H1 (cell line): ENCODE measurements around the gene AGRN. TPM values are rescaled to one million over a fixed set of nuclear protein-coding genes. Genes with fewer than 3 reads are reported as not detected.
"Not testable (repeated sequence)": the region's sequence is repeated elsewhere in the genome, so short reads cannot be mapped to it uniquely, and the experiment has no call there.

Experiments used
- CTCF ChIA-PET: fragments of 300-600 bp; sonication (Branson Sonifier 250); formaldehyde crosslinking; loops from one replicate; lab custom pipeline; 2021; ENCODE audit not compliant: partially characterized antibody; lab: Charles Lee
- POLR2A ChIA-PET: fragments of 300-600 bp; sonication (Branson Sonifier 250); formaldehyde crosslinking; loops from one replicate; lab custom pipeline; 2021; ENCODE audit warnings: inconsistent platforms; ENCODE audit not compliant: partially characterized antibody; lab: Charles Lee
- DNase-seq, 2 experiments: peaks; one replicate each; pipeline versions ENCODE4 v3.0.0 to v3.0.0-alpha.2; 2010 to 2022; ENCODE audit warnings: low spot score in 2 of 2, low read depth in 1 of 2, mixed read lengths in 1 of 2
- FAIRE-seq: peaks from 2 replicates; lab custom pipeline; 2011; peaks lifted over from hg19 to GRCh38; lab: Jason Lieb, UNC
- H2AFZ ChIP-seq: 2 replicates; pipeline ENCODE4 v1.8.1; 2012; ENCODE audit warnings: low read length, inconsistent platforms
- H2AK5ac ChIP-seq: 2 replicates; pipeline ENCODE4 v1.6.1; 2013; ENCODE audit warnings: low read depth, low read length
- H2BK120ac ChIP-seq: replicated peaks from 2 replicates; pipeline ENCODE3; 2013; ENCODE audit warnings: low read depth, low read length, inconsistent platforms
- H2BK12ac ChIP-seq: 2 replicates; pipeline ENCODE4 v1.6.1; 2013; ENCODE audit warnings: low read depth, low read length
- H2BK15ac ChIP-seq: 2 replicates; pipeline ENCODE4 v1.6.1; 2013; ENCODE audit warnings: low read length
- H2BK20ac ChIP-seq: 2 replicates; pipeline ENCODE4 v1.6.1; 2013; ENCODE audit warnings: low read length
- H2BK5ac ChIP-seq: 2 replicates; pipeline ENCODE4 v1.6.1; 2013; ENCODE audit warnings: low read depth, low read length
- H3K14ac ChIP-seq: 2 replicates; pipeline ENCODE4 v1.6.1; 2013; ENCODE audit warnings: inconsistent platforms; ENCODE audit not compliant: insufficient read length
- H3K18ac ChIP-seq: 2 replicates; pipeline ENCODE4 v1.6.1; 2013; ENCODE audit warnings: low read length; ENCODE audit errors: extremely low read depth
- H3K23ac ChIP-seq: 2 replicates; pipeline ENCODE4 v1.6.1; 2013; ENCODE audit warnings: inconsistent platforms; ENCODE audit not compliant: insufficient read length
- H3K23me2 ChIP-seq: 2 replicates; pipeline ENCODE4 v1.6.1; 2013; ENCODE audit warnings: low read depth, low read length
- H3K27ac ChIP-seq: 2 replicates; pipeline ENCODE4 v1.6.1; 2011; ENCODE audit warnings: low read depth, low read length, inconsistent platforms
- H3K27me3 ChIP-seq, 4 experiments: replicated peaks in 1 of 4; 1 replicate in 1 of 4; 2 replicates in 3 of 4; pipeline versions ENCODE4 v1.6.1 to v1.8.1; 2011 to 2013; ENCODE audit warnings: low read length in 3 of 4, mild to moderate bottlenecking in 3 of 4, inconsistent platforms in 2 of 4, mixed read lengths in 2 of 4, moderate library complexity in 1 of 4; ENCODE audit not compliant: control insufficient read depth in 3 of 4, insufficient read depth in 3 of 4; ENCODE audit errors: extremely low read depth in 1 of 4
- H3K36me3 ChIP-seq, 4 experiments: 2 replicates each; pipeline versions ENCODE4 v1.6.1 to v1.8.1; 2011 to 2013; ENCODE audit warnings: mild to moderate bottlenecking in 4 of 4, low read length in 3 of 4, moderate library complexity in 2 of 4, control low read depth in 1 of 4, inconsistent platforms in 1 of 4; ENCODE audit not compliant: insufficient read depth in 4 of 4, control insufficient read depth in 2 of 4
- H3K4ac ChIP-seq: replicated peaks from 2 replicates; pipeline ENCODE3; 2013; ENCODE audit warnings: low read length, low read depth, mixed read lengths, inconsistent platforms; ENCODE audit not compliant: insufficient read length
- H3K4me1 ChIP-seq, 4 experiments: replicated peaks in 1 of 4; 1 replicate in 1 of 4; 2 replicates in 3 of 4; pipeline versions ENCODE4 v1.6.1 to v1.8.1; 2011 to 2013; ENCODE audit warnings: low read length in 3 of 4, inconsistent platforms in 2 of 4, mixed read lengths in 1 of 4; ENCODE audit not compliant: insufficient read depth in 4 of 4, control insufficient read depth in 3 of 4
- H3K4me2 ChIP-seq, 2 experiments: 2 replicates each; pipeline versions ENCODE4 v1.6.1 to v1.8.1; 2011 to 2013; ENCODE audit warnings: low read depth in 2 of 2, low read length in 2 of 2, control low read depth in 1 of 2, inconsistent platforms in 1 of 2, mild to moderate bottlenecking in 1 of 2; ENCODE audit not compliant: insufficient read depth in 1 of 2
- H3K4me3 ChIP-seq, 4 experiments: fragments of 200-600, 300-600 bp in 1 of 4; sonication (generic), shearing (Covaris generic), sonication (Bioruptor Twin) in 1 of 4; 2 replicates each; pipeline versions ENCODE4 v1.5.1 to v1.8.1; 2011 to 2016; ENCODE audit warnings: low read length in 4 of 4, low read depth in 3 of 4, control low read depth in 2 of 4, inconsistent platforms in 2 of 4, mild to moderate bottlenecking in 2 of 4, mixed read lengths in 1 of 4, moderate library complexity in 1 of 4; ENCODE audit not compliant: insufficient read depth in 2 of 4; ENCODE audit errors: extremely low read depth in 1 of 4
- H3K56ac ChIP-seq: replicated peaks from 2 replicates; pipeline ENCODE3; 2013; ENCODE audit warnings: low read depth, mild to moderate bottlenecking, mixed read lengths, low read length, inconsistent platforms; ENCODE audit not compliant: insufficient read length
- H3K79me1 ChIP-seq: 2 replicates; pipeline ENCODE4 v1.6.1; 2013; ENCODE audit warnings: low read depth, low read length, control low read depth
- H3K79me2 ChIP-seq, 2 experiments: 2 replicates each; pipeline versions ENCODE4 v1.6.1 to v1.8.1; 2012 to 2013; ENCODE audit warnings: low read length in 2 of 2, mild to moderate bottlenecking in 2 of 2, inconsistent platforms in 1 of 2; ENCODE audit not compliant: insufficient read depth in 2 of 2, control insufficient read depth in 1 of 2
- H3K9ac ChIP-seq, 4 experiments: replicated peaks in 1 of 4; 1 replicate in 1 of 4; 2 replicates in 3 of 4; pipeline versions ENCODE4 v1.6.1 to v1.8.1; 2011 to 2013; ENCODE audit warnings: low read depth in 3 of 4, low read length in 3 of 4, control low read depth in 2 of 4, mild to moderate bottlenecking in 2 of 4, moderate library complexity in 2 of 4, inconsistent platforms in 1 of 4; ENCODE audit errors: extremely low read depth in 1 of 4
- H3K9me3 ChIP-seq, 2 experiments: 2 replicates each; pipeline versions ENCODE4 v1.6.1 to v1.8.1; 2012 to 2013; ENCODE audit warnings: mild to moderate bottlenecking in 2 of 2, moderate library complexity in 2 of 2, control low read depth in 1 of 2, inconsistent platforms in 1 of 2, low read depth in 1 of 2, low read length in 1 of 2, mixed read lengths in 1 of 2; ENCODE audit not compliant: insufficient read depth in 2 of 2
- H4K20me1 ChIP-seq, 2 experiments: replicated peaks in 1 of 2; 2 replicates each; pipeline versions ENCODE3 to v1.8.1; 2011 to 2013; ENCODE audit warnings: inconsistent platforms in 2 of 2, low read length in 2 of 2, mild to moderate bottlenecking in 1 of 2; ENCODE audit not compliant: insufficient read depth in 2 of 2, control insufficient read depth in 1 of 2
- H4K5ac ChIP-seq: 2 replicates; pipeline ENCODE4 v1.6.1; 2013; ENCODE audit warnings: low read length, low read depth, mixed read lengths, inconsistent platforms; ENCODE audit not compliant: insufficient read length
- H4K8ac ChIP-seq: 2 replicates; pipeline ENCODE4 v1.8.0; 2013; ENCODE audit warnings: mild to moderate bottlenecking, moderate library complexity, low read length, inconsistent platforms; ENCODE audit not compliant: insufficient read depth; ENCODE audit errors: extremely low read depth
- H4K91ac ChIP-seq: replicated peaks from 2 replicates; pipeline ENCODE3; 2013; ENCODE audit warnings: low read length, mixed read lengths, inconsistent platforms; ENCODE audit not compliant: insufficient read length
- WGBS, 2 experiments: shearing (Covaris generic) in 1 of 2; methylation state at CpG; one replicate each; pipeline versions ENCODE4 v1.1.6 to v1.1.7; 2013 to 2015; ENCODE audit warnings: low lambda C conversion rate in 2 of 2, mixed read lengths in 2 of 2, inconsistent platforms in 1 of 2, low coverage in 1 of 2, missing lambda C conversion rate in 1 of 2; ENCODE audit not compliant: insufficient replicate concordance in 2 of 2, insufficient coverage in 1 of 2, insufficient read length in 1 of 2; ENCODE audit errors: extremely low coverage in 1 of 2, missing lambda C conversion rate in 1 of 2; 5-methylcytosine and 5-hydroxymethylcytosine counted together
- polyA plus RNA-seq, 7 experiments: library from polyadenylated mRNA; depleted of rRNA in 3 of 7; stranded (reverse) in 5 of 7; unstranded in 2 of 7; fragments of >200 nt in 5 of 7; fragments of 200-250 nt in 2 of 7; gene quantifications; 1 replicate in 5 of 7; 2 replicates in 1 of 7; 4 replicates in 1 of 7; pipeline versions ENCODE4 v1.2.1 to v1.2.3, GENCODE V29; 2011 to 2013; ENCODE audit warnings: missing spikeins in 2 of 7, mixed read lengths in 2 of 7
- total RNA-seq: library from RNA; stranded (reverse); fragmentation: NEBNext Ultra II Directional; extraction: Animal tissue kit (Norgen Biotek cat#: 25700); gene quantifications from 2 replicates; pipeline ENCODE4 v1.2.1, GENCODE V29; 2021

Gene AGRN
- total and polyA plus RNA-seq, 2 of the 8 experiments (the other 6 are each of a cell fraction or from before 2014, with no cell fraction given): 52.3 to 155 TPM

GRCh38 chr1:1010131-1010530 is 9.8 kb upstream of the AGRN start:
- H2BK5ac ChIP-seq, FAIRE-seq, H3K36me3 ChIP-seq, H2BK120ac ChIP-seq, H2BK15ac ChIP-seq, H3K79me1 ChIP-seq, H4K5ac ChIP-seq, H3K4me2 ChIP-seq, H2BK20ac ChIP-seq, H3K14ac ChIP-seq, H4K91ac ChIP-seq, H3K18ac ChIP-seq, H3K4me3 ChIP-seq, H3K56ac ChIP-seq, H3K9me3 ChIP-seq, H4K8ac ChIP-seq, H3K27ac ChIP-seq, H3K27me3 ChIP-seq, H2AFZ ChIP-seq, H3K9ac ChIP-seq, H2BK12ac ChIP-seq, H3K79me2 ChIP-seq, H3K23ac ChIP-seq, DNase-seq, H4K20me1 ChIP-seq, H3K4ac ChIP-seq, H3K23me2 ChIP-seq, POLR2A ChIA-PET, H2AK5ac ChIP-seq: not testable (repeated sequence)
- peaks cover 0 to 30% (median 18%) of the 10 kb centered on the region in 4 experiments; a peak in 6 of 7 replicates for H3K4me1 ChIP-seq
- CTCF ChIA-PET: interaction anchor here (1.2 to 1.6 kb wide), 3 partner anchors 11 to 58 kb away, joined by 3 to 5 read pairs (median 4); partner anchors contain the start of gene HES4
- 93% methylated on average over 8 of the region's 8 CpGs; no CpG with 5 or more reads in 1 of the 2 experiments for WGBS, 2 experiments
